RWPE2 (cell line): Measurements from ENCODE around the gene MTG2.
A peak's percentile ranks its signal among the peaks of the same experiment; 100 is the strongest.

ENCODE experiments used
- ATAC-seq: fragments of 200-7000 bp; cut with Tn5 transposase; 3 replicates; pipeline ENCODE4 v1.9.1; 2021; ENCODE audit warnings: low read depth
- DNase-seq: peaks from one replicate; pipeline ENCODE4 v3.0.0-alpha.2; 2020; ENCODE audit warnings: low spot score
- H3K27ac ChIP-seq: fragments of 450-650 bp; 2 replicates; pipeline ENCODE4 v1.5.1; 2017; ENCODE audit warnings: mild to moderate bottlenecking; ENCODE audit not compliant: poor library complexity, severe bottlenecking
- H3K27me3 ChIP-seq: fragments of 250-450 bp; sonication (Bioruptor Pico); 2 replicates; pipeline ENCODE4 v1.5.1; 2021; ENCODE audit warnings: mild to moderate bottlenecking, moderate library complexity; ENCODE audit not compliant: insufficient read depth, poor library complexity, severe bottlenecking
- H3K36me3 ChIP-seq: fragments of 250-450 bp; sonication (Bioruptor Pico); 2 replicates; pipeline ENCODE4 v1.5.1; 2020; ENCODE audit warnings: low read depth, mild to moderate bottlenecking, moderate library complexity
- H3K4me1 ChIP-seq: fragments of 250-450 bp; sonication (Bioruptor Pico); 2 replicates; pipeline ENCODE4 v1.5.1; 2021; ENCODE audit warnings: mild to moderate bottlenecking, moderate library complexity; ENCODE audit not compliant: insufficient read depth, poor library complexity, severe bottlenecking
- H3K4me3 ChIP-seq: fragments of 250-450 bp; sonication (Bioruptor Pico); 2 replicates; pipeline ENCODE4 v1.5.1; 2021; ENCODE audit warnings: mild to moderate bottlenecking, moderate library complexity; ENCODE audit not compliant: severe bottlenecking
- H3K9me3 ChIP-seq: fragments of 250-450 bp; sonication (Bioruptor Pico); 2 replicates; pipeline ENCODE4 v1.5.1; 2021; ENCODE audit warnings: mild to moderate bottlenecking, moderate library complexity; ENCODE audit not compliant: severe bottlenecking
- CTCF ChIP-seq: fragments of 450-650 bp; IDR thresholded peaks from one replicate; pipeline ENCODE4 v1.5.1; 2017; ENCODE audit warnings: mild to moderate bottlenecking, moderate library complexity; ENCODE audit not compliant: poor library complexity, severe bottlenecking

MTG2 gene

DNA sequence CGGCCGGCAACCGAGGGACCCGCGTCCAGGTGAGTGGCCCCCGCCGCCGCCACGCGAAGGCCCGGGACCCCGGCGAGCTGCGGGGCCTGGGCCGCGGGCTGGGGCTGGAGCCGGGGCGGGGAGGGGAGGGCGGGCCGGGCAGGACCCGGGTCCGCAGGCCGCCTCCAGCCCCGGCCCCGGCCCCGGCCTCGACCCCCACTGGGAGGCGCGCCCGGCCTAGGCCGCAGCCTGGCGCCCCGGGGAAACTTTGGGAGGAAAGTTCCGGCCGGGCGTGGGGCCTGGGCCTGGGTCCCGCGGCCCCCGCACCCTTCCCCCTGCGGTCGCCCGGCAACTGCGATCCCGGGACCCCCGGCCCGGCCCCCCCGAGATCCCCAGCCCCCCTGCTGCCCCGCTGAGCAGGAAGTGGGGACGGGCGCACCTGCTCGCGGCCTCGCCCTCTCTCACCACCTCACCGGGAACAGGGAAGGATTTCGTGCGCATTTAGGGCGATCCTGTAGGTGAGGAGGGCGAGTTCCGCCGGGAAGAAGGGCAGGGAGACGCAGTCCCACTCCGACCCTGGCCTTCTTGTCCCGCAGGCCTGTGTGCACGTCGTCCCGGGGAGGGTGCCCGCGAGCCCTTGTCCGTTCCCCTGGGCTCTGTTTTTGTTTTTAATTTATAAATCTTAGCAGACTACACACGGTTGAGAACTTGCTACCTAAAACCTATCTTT lies 55.9 kb downstream of the MTG2 start:
- Histone ChIP-seq H3K27ac (peak overlapping the region; percentile 46), H3K4me1 (peaks cover 24% of the 10 kb centered on the region), H3K27me3 (no peaks in the 10 kb centered on the region), H3K9me3 (no peaks in the 10 kb centered on the region), H3K36me3 (peaks cover 27% of the 10 kb centered on the region), H3K4me3 (peak overlapping the region; percentile 52)
- ATAC-seq (peak; percentile 24), DNase-seq (no peak)
- TF ChIP-seq CTCF = peak; percentile 32

DNA sequence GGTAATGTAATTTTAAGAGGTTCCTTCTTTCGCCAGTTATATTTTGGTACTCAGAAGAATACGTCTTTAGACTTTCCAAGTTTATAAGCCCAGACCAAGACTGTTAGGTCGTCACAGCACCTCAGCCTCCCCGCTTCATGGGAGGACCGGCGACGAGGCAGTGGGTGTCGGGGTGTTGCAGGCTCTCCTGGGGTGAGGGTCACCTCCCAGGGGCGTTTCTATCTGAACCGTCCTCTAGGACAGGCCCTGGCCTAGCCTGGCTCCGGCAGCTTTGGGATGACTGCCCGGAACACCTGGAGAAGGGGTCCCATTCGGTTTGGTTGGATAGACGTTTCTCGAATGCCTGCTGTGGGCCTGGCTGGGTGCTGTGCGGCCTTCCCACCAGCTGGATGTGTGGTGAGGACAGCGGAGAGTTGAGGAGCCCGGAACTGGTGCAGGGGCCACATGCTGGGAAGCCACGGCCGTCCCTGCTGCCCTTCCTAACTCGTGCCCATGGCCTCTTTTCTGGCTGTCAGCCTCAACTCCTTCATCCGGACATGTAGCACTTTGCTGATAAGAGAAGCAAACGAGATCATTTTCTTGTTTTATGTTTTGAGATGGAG lies 56.6 kb downstream of the MTG2 start:
- DNase-seq (no peak), ATAC-seq (no peak)
- Histone ChIP-seq H3K4me3 (peak overlapping the region; percentile 52), H3K9me3 (no peaks in the 10 kb centered on the region), H3K36me3 (peaks cover 29% of the 10 kb centered on the region), H3K27me3 (no peaks in the 10 kb centered on the region), H3K4me1 (peaks cover 24% of the 10 kb centered on the region), H3K27ac (peak overlapping the region; percentile 46)
- TF ChIP-seq CTCF = no peak

- TF ChIP-seq CTCF = no peak
- Histone ChIP-seq H3K4me1 (peaks cover 24% of the 10 kb centered on the region), H3K27me3 (no peaks in the 10 kb centered on the region), H3K27ac (no peak overlapping the region), H3K4me3 (no peak overlapping the region), H3K36me3 (peaks cover 32% of the 10 kb centered on the region), H3K9me3 (no peaks in the 10 kb centered on the region)
- ATAC-seq (no peak), DNase-seq (no peak)
Observed at GRCh38 chr20:62240020-62240685, 57.3 kb downstream of the MTG2 start.

- no peak overlapping the region for H3K4me3 ChIP-seq
- TF ChIP-seq CTCF = no peak
- H3K36me3 ChIP-seq = peaks cover 32% of the 10 kb centered on the region
- peaks cover 24% of the 10 kb centered on the region for H3K4me1 ChIP-seq
- ATAC-seq (no peak), DNase-seq (no peak)
- no peaks in the 10 kb centered on the region for H3K9me3 ChIP-seq
- no peaks in the 10 kb centered on the region for H3K27me3 ChIP-seq
- peak overlapping the region; percentile 8 for H3K27ac ChIP-seq
Observed at GRCh38 chr20:62241506-62241905, 58.7 kb downstream of the MTG2 start.

GRCh38 chr20:62242176-62242575 lies 59.3 kb downstream of the MTG2 start:
- no peaks in the 10 kb centered on the region for H3K27me3 ChIP-seq
- H3K4me3 ChIP-seq = no peak overlapping the region
- peaks cover 32% of the 10 kb centered on the region for H3K36me3 ChIP-seq
- H3K9me3 ChIP-seq = no peaks in the 10 kb centered on the region
- no peak for DNase-seq
- H3K4me1 ChIP-seq = peaks cover 24% of the 10 kb centered on the region
- peak overlapping the region; percentile 8 for H3K27ac ChIP-seq
- no peak for TF ChIP-seq CTCF
- no peak for ATAC-seq
